ENCODE data around the gene FZD4.

The FZD4 gene

DNA sequence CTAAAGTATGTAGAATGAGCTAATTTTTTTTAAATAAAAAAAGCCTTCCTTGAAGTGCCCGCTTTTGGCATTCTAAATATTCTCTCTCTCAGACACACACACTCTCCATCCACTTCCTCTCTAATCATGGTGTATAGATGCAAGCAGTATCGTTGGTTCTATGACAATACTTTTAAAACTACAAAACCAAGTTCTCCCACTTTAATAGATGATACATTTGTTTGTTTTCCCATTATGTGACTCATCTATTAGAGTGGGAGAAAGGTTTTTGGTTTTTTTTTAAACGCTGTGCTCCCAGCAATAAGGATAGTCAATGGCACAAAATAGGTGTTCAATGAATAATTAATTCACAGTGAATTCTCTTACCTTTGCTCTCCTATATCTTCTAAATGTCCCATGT lies 44.6 kb downstream of the FZD4 start:
- no peak for TF ChIP-seq CEBPB (IDR thresholded peaks at IDR 0.05)
- no peak for TF ChIP-seq FOXM1 (IDR thresholded peaks at IDR 0.05; ENCODE audit: borderline replicate concordance, low read depth)
- no peak for TF ChIP-seq CREB1 (IDR thresholded peaks at IDR 0.05; ENCODE audit: low read depth)

DNA sequence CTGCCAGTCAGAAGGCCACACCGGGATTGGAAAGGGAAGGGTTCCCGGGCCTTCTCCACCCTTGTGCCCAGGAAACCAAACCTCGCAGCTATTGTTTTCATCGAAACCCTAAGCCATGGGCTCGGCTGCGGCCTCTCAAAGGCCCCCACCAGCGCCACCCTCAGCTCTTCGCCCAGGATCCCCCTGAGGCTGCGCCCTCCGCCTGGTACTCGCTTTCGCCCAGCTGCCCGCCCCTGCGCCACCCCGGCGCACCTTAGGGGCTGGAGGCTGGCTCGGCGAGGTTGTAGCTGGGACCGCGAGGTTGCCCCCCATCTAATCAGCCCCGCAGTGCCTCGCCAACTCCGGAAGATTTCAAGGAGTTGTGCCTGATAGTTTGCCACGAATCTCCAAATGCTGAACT lies 49.0 kb downstream of the FZD4 start:
- TF ChIP-seq, protein P1, sequence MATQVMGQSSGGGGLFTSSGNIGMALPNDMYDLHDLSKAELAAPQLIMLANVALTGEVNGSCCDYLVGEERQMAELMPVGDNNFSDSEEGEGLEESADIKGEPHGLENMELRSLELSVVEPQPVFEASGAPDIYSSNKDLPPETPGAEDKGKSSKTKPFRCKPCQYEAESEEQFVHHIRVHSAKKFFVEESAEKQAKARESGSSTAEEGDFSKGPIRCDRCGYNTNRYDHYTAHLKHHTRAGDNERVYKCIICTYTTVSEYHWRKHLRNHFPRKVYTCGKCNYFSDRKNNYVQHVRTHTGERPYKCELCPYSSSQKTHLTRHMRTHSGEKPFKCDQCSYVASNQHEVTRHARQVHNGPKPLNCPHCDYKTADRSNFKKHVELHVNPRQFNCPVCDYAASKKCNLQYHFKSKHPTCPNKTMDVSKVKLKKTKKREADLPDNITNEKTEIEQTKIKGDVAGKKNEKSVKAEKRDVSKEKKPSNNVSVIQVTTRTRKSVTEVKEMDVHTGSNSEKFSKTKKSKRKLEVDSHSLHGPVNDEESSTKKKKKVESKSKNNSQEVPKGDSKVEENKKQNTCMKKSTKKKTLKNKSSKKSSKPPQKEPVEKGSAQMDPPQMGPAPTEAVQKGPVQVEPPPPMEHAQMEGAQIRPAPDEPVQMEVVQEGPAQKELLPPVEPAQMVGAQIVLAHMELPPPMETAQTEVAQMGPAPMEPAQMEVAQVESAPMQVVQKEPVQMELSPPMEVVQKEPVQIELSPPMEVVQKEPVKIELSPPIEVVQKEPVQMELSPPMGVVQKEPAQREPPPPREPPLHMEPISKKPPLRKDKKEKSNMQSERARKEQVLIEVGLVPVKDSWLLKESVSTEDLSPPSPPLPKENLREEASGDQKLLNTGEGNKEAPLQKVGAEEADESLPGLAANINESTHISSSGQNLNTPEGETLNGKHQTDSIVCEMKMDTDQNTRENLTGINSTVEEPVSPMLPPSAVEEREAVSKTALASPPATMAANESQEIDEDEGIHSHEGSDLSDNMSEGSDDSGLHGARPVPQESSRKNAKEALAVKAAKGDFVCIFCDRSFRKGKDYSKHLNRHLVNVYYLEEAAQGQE (IDR thresholded peaks at IDR 0.05; ENCODE audit: low read depth) = no peak
- TF ChIP-seq, protein P2, sequence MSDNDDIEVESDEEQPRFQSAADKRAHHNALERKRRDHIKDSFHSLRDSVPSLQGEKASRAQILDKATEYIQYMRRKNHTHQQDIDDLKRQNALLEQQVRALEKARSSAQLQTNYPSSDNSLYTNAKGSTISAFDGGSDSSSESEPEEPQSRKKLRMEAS (IDR thresholded peaks at IDR 0.05) = no peak
- no peak for TF ChIP-seq NFIC (IDR thresholded peaks at IDR 0.05)
- no peak for TF ChIP-seq TCF12 (IDR thresholded peaks at IDR 0.05; ENCODE audit: low read depth)
- no peak for TF ChIP-seq EGR1 (IDR thresholded peaks at IDR 0.05)
- TF ChIP-seq ZBTB7A (IDR thresholded peaks at IDR 0.05; ENCODE audit: low read depth) = no peak

DNA sequence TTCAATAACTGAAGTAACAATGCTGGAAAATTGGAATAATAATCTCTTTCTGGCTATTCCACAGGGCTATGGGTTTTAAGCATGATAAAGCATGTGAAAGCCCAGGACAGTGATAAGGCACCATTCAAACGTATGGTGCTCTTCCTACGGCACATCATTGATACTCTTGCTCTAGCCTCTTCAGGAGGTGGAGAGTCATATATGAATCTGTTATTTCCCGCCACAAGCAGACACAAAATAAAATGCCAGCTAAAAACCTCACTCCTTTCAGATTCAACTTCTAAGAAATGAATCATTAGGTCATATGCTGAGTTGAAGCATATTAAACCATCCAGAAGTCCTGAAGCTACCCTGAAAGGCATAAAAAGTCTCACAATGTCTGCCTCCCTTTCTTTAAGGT lies 49.9 kb downstream of the FZD4 start:
- TF ChIP-seq TEAD4 (IDR thresholded peaks at IDR 0.05) = no peak
- TF ChIP-seq, protein P3, sequence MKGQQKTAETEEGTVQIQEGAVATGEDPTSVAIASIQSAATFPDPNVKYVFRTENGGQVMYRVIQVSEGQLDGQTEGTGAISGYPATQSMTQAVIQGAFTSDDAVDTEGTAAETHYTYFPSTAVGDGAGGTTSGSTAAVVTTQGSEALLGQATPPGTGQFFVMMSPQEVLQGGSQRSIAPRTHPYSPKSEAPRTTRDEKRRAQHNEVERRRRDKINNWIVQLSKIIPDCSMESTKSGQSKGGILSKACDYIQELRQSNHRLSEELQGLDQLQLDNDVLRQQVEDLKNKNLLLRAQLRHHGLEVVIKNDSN (IDR thresholded peaks at IDR 0.05) = no peak
- no peak for TF ChIP-seq EGR1 (IDR thresholded peaks at IDR 0.05)
- no peak for TF ChIP-seq RAD21 (IDR thresholded peaks at IDR 0.05; ENCODE audit: low read depth)
- TF ChIP-seq YY1 (IDR thresholded peaks at IDR 0.05; ENCODE audit: low read depth) = no peak
- TF ChIP-seq CEBPB (IDR thresholded peaks at IDR 0.05) = no peak
- TF ChIP-seq, protein P2 (IDR thresholded peaks at IDR 0.05) = no peak
- no peak for TF ChIP-seq TCF12 (IDR thresholded peaks at IDR 0.05; ENCODE audit: low read depth)
- TF ChIP-seq EP300 (IDR thresholded peaks at IDR 0.05; ENCODE audit: borderline replicate concordance) = no peak
- no peak for TF ChIP-seq FOXM1 (IDR thresholded peaks at IDR 0.05; ENCODE audit: borderline replicate concordance, low read depth)
- no peak for TF ChIP-seq ZBTB7A (IDR thresholded peaks at IDR 0.05; ENCODE audit: low read depth)
- no peak for TF ChIP-seq TAF1 (IDR thresholded peaks at IDR 0.05; ENCODE audit: low read depth)
- TF ChIP-seq, protein P1 (IDR thresholded peaks at IDR 0.05; ENCODE audit: low read depth) = no peak
- no peak for TF ChIP-seq NFIC (IDR thresholded peaks at IDR 0.05)
- TF ChIP-seq CREB1 (IDR thresholded peaks at IDR 0.05; ENCODE audit: low read depth) = no peak

DNA sequence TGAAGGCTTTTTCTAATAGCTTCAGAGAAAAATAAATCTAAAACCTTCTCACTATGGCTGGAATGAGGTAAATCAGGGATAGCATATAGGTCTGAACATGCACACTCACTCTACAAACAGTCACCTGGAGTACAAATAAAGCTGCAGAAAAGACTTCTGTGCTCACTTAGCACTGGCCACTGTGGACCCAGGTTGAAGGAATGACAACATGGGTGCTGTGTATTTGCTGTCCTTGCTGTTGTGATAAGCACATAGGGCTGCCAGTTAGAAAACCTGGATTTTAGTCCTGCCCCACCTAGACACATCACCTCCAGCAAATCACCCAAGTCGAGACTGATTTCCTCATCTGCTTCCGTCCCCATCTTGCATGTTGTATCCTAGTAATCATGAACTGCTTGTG lies 51.2 kb downstream of the FZD4 start:
- TF ChIP-seq TAF1 (IDR thresholded peaks at IDR 0.05; ENCODE audit: low read depth) = no peak
- no peak for TF ChIP-seq TCF12 (IDR thresholded peaks at IDR 0.05; ENCODE audit: low read depth)
- no peak for TF ChIP-seq EGR1 (IDR thresholded peaks at IDR 0.05)
- TF ChIP-seq CEBPB (IDR thresholded peaks at IDR 0.05) = no peak
- TF ChIP-seq, protein P1 (IDR thresholded peaks at IDR 0.05; ENCODE audit: low read depth) = no peak
- no peak for TF ChIP-seq CREB1 (IDR thresholded peaks at IDR 0.05; ENCODE audit: low read depth)
- TF ChIP-seq RAD21 (IDR thresholded peaks at IDR 0.05; ENCODE audit: low read depth) = no peak
- TF ChIP-seq, protein P3 (IDR thresholded peaks at IDR 0.05) = no peak
- TF ChIP-seq ZBTB7A (IDR thresholded peaks at IDR 0.05; ENCODE audit: low read depth) = no peak
- TF ChIP-seq, protein P2 (IDR thresholded peaks at IDR 0.05) = no peak
- TF ChIP-seq YY1 (IDR thresholded peaks at IDR 0.05; ENCODE audit: low read depth) = no peak
- TF ChIP-seq FOXM1 (IDR thresholded peaks at IDR 0.05; ENCODE audit: borderline replicate concordance, low read depth) = no peak
- no peak for TF ChIP-seq EP300 (IDR thresholded peaks at IDR 0.05; ENCODE audit: borderline replicate concordance)
- TF ChIP-seq TEAD4 (IDR thresholded peaks at IDR 0.05) = no peak
- no peak for TF ChIP-seq NFIC (IDR thresholded peaks at IDR 0.05)

DNA sequence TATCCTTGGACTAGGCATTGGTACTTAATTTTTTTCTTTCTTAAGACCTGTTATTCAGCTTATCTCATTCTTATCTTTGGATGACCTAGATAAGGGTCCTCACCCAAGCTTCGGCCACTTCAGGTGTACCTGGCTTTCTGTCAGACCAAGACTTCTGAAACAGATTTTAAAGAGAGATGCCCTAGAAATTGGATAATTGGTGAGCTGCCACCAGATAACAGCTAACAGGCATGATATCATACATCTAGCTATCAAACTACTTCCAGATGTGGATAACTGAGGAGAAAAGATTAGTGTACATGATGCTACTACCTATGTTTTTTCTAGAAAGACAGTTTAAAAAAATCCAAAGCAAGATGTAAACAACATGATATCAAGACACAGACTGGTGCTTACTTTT lies 52.9 kb downstream of the FZD4 start:
- TF ChIP-seq CEBPB (IDR thresholded peaks at IDR 0.05) (no peak), TCF12 (IDR thresholded peaks at IDR 0.05; ENCODE audit: low read depth) (no peak), TAF1 (IDR thresholded peaks at IDR 0.05; ENCODE audit: low read depth) (no peak), EP300 (IDR thresholded peaks at IDR 0.05; ENCODE audit: borderline replicate concordance) (no peak), CREB1 (IDR thresholded peaks at IDR 0.05; ENCODE audit: low read depth) (no peak), RAD21 (IDR thresholded peaks at IDR 0.05; ENCODE audit: low read depth) (no peak), TEAD4 (IDR thresholded peaks at IDR 0.05) (no peak), NFIC (IDR thresholded peaks at IDR 0.05) (no peak), EGR1 (IDR thresholded peaks at IDR 0.05) (no peak), YY1 (IDR thresholded peaks at IDR 0.05; ENCODE audit: low read depth) (no peak), FOXM1 (IDR thresholded peaks at IDR 0.05; ENCODE audit: borderline replicate concordance, low read depth) (no peak)
- TF ChIP-seq, protein P1 (IDR thresholded peaks at IDR 0.05; ENCODE audit: low read depth) = no peak
- TF ChIP-seq, protein P2 (IDR thresholded peaks at IDR 0.05) = no peak

Measured in Ishikawa (cell line).